WTC11 (cell line): ENCODE results near the gene TMEM174. TPM values are rescaled to one million over a fixed set of nuclear protein-coding genes. Genes with fewer than 3 reads are reported as not detected.

ENCODE experiments used
- ATAC-seq: fragments of 200-7000 bp; cut with Tn5 transposase; 2 replicates; pipeline ENCODE4 v1.10.0; 2021; ENCODE audit warnings: mild to moderate bottlenecking, moderate library complexity
- CTCF ChIA-PET: fragments of 300-600 bp; sonication (Branson Sonifier 250); formaldehyde crosslinking; loops from one replicate; lab custom pipeline; 2021; ENCODE audit warnings: antibody characterized with exemption; lab: Charles Lee
- POLR2A ChIA-PET: fragments of 350-600 bp; sonication (Branson Sonifier 250); formaldehyde crosslinking; loops from one replicate; lab custom pipeline; 2021; ENCODE audit warnings: antibody characterized with exemption; lab: Charles Lee
- DNase-seq: peaks from one replicate; pipeline ENCODE4 v3.0.0; 2021; ENCODE audit warnings: low spot score
- H3K27ac Mint-ChIP-seq: 2 replicates; pipeline ENCODE4 v1.8.0; 2021; ENCODE audit warnings: mixed read lengths
- H3K27me3 Mint-ChIP-seq: 2 replicates; pipeline ENCODE4 v1.8.0; 2021; ENCODE audit warnings: low read depth, mild to moderate bottlenecking, moderate library complexity, mixed read lengths
- H3K36me3 Mint-ChIP-seq: 2 replicates; pipeline ENCODE4 v1.8.0; 2021; ENCODE audit warnings: mixed read lengths
- H3K4me1 Mint-ChIP-seq: 2 replicates; pipeline ENCODE4 v1.8.0; 2022; ENCODE audit warnings: mixed read lengths
- H3K4me3 Mint-ChIP-seq: 2 replicates; pipeline ENCODE4 v1.8.0; 2021; ENCODE audit warnings: mild to moderate bottlenecking, moderate library complexity, mixed read lengths
- H3K9me3 Mint-ChIP-seq: 2 replicates; pipeline ENCODE4 v1.8.0; 2021; ENCODE audit warnings: mixed read lengths
- AR ChIP-seq: fragments of 250-450 bp; sonication (Bioruptor Pico); IDR thresholded peaks from 2 replicates; pipeline ENCODE4 v1.9.0; 2021; ENCODE audit warnings: mild to moderate bottlenecking
- ARID4B ChIP-seq: sonication (generic); formaldehyde crosslinking; IDR thresholded peaks from 2 replicates; pipeline ENCODE4 v1.8.0; 2023; ENCODE audit warnings: missing genetic modification reagents, mild to moderate bottlenecking, borderline replicate concordance
- FOXJ3 ChIP-seq: sonication (generic); formaldehyde crosslinking; IDR thresholded peaks from 2 replicates; pipeline ENCODE4 v1.9.0; 2021; ENCODE audit warnings: missing genetic modification reagents, mild to moderate bottlenecking, borderline replicate concordance
- KAT7 ChIP-seq: sonication (generic); formaldehyde crosslinking; IDR thresholded peaks from 2 replicates; pipeline ENCODE4 v1.8.1; 2023; ENCODE audit warnings: missing genetic modification reagents, mild to moderate bottlenecking, borderline replicate concordance
- NR1H2 ChIP-seq: sonication (generic); formaldehyde crosslinking; IDR thresholded peaks from 2 replicates; pipeline ENCODE4 v1.9.0; 2021; ENCODE audit warnings: mild to moderate bottlenecking, moderate library complexity, missing genetic modification reagents
- RORB ChIP-seq: fragments of 250-450 bp; sonication (Bioruptor Pico); IDR thresholded peaks from 2 replicates; pipeline ENCODE4 v1.9.0; 2021; ENCODE audit warnings: mild to moderate bottlenecking
- SMAD3 ChIP-seq: sonication (generic); formaldehyde crosslinking; IDR thresholded peaks from 2 replicates; pipeline ENCODE4 v1.8.0; 2022; ENCODE audit warnings: missing genetic modification reagents, mild to moderate bottlenecking, borderline replicate concordance
- TCF7 ChIP-seq: sonication (generic); formaldehyde crosslinking; IDR thresholded peaks from 2 replicates; pipeline ENCODE4 v1.8.0; 2022; ENCODE audit warnings: mild to moderate bottlenecking, low read depth, missing genetic modification reagents, moderate library complexity
- TEAD4 ChIP-seq: sonication (generic); formaldehyde crosslinking; IDR thresholded peaks from 2 replicates; pipeline ENCODE4 v1.8.0; 2022; ENCODE audit warnings: mild to moderate bottlenecking, missing genetic modification reagents
- TP53 ChIP-seq: sonication (generic); formaldehyde crosslinking; IDR thresholded peaks from 2 replicates; pipeline ENCODE4 v1.8.1; 2023; ENCODE audit warnings: mild to moderate bottlenecking, missing genetic modification reagents
- ZNF671 ChIP-seq: fragments of 250-450 bp; sonication (Bioruptor Pico); IDR thresholded peaks from 2 replicates; pipeline ENCODE4 v1.8.0; 2021; ENCODE audit warnings: mild to moderate bottlenecking
- total RNA-seq: library from RNA; stranded (reverse); gene quantifications from 3 replicates; pipeline ENCODE4 v1.2.3, GENCODE V29; 2021
- TF ChIP-seq, protein P1 (sequence below): sonication (generic); formaldehyde crosslinking; IDR thresholded peaks from 2 replicates; pipeline ENCODE4 v1.8.1; 2022; ENCODE audit warnings: mild to moderate bottlenecking, moderate library complexity, missing genetic modification reagents
- TF ChIP-seq, protein P2 (sequence below): sonication (generic); formaldehyde crosslinking; IDR thresholded peaks from 2 replicates; pipeline ENCODE4 v1.8.1; 2022; ENCODE audit warnings: low read depth, mild to moderate bottlenecking, moderate library complexity, missing genetic modification reagents, borderline replicate concordance

The TMEM174 gene
- total RNA-seq, 1 experiment from 2014 or later: not detected

GRCh38 chr5:73155271-73156222 is 17.4 kb upstream of the TMEM174 start (continued):
- TF ChIP-seq, protein P1, sequence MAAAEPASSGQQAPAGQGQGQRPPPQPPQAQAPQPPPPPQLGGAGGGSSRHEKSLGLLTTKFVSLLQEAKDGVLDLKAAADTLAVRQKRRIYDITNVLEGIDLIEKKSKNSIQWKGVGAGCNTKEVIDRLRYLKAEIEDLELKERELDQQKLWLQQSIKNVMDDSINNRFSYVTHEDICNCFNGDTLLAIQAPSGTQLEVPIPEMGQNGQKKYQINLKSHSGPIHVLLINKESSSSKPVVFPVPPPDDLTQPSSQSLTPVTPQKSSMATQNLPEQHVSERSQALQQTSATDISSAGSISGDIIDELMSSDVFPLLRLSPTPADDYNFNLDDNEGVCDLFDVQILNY: no peak
- TF ChIP-seq TEAD4 (CRISPR knock-in tag): no peak

GRCh38 chr5:73157414-73158303 is 15.3 kb upstream of the TMEM174 start:
- DNase-seq: no peak
- ChIA-PET CTCF (interaction anchor here (0.8 to 2.6 kb wide), 4 partner anchors 13 to 59 kb away, joined by 3 to 13 read pairs (median 4); no protein-coding TSS in a partner anchor), POLR2A (no interaction called here)
- no peaks in the 10 kb centered on the region for H3K27me3 Mint-ChIP-seq
- ATAC-seq: no peak
- no peak for TF ChIP-seq ZNF671
- TF ChIP-seq NR1H2 (CRISPR knock-in tag): no peak
- no peak for TF ChIP-seq TP53 (CRISPR knock-in tag)
- no peak for TF ChIP-seq KAT7 (CRISPR knock-in tag)
- TF ChIP-seq, protein P2, sequence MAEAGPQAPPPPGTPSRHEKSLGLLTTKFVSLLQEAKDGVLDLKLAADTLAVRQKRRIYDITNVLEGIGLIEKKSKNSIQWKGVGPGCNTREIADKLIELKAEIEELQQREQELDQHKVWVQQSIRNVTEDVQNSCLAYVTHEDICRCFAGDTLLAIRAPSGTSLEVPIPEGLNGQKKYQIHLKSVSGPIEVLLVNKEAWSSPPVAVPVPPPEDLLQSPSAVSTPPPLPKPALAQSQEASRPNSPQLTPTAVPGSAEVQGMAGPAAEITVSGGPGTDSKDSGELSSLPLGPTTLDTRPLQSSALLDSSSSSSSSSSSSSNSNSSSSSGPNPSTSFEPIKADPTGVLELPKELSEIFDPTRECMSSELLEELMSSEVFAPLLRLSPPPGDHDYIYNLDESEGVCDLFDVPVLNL (CRISPR knock-in tag): no peak
- TF ChIP-seq SMAD3: no peak
- no peak for TF ChIP-seq RORB
- no peak for TF ChIP-seq FOXJ3
- TF ChIP-seq AR (CRISPR knock-in tag): no peak
- no peak for TF ChIP-seq TCF7 (CRISPR knock-in tag)
- TF ChIP-seq ARID4B: no peak
- H3K27ac Mint-ChIP-seq: no peak overlapping the region
- no peaks in the 10 kb centered on the region for H3K36me3 Mint-ChIP-seq
- no peak overlapping the region for H3K4me3 Mint-ChIP-seq
- peaks cover 13% of the 10 kb centered on the region for H3K4me1 Mint-ChIP-seq
- H3K9me3 Mint-ChIP-seq: no peaks in the 10 kb centered on the region
